Measurements from ENCODE around the gene ATAT1. TPM values are rescaled to one million over a fixed set of nuclear protein-coding genes. Genes with fewer than 3 reads are reported as not detected.

The ATAT1 gene
- polyA plus RNA-seq, 1 of the 3 experiments (the other 2 are of a cell fraction): 36.2 TPM

DNA sequence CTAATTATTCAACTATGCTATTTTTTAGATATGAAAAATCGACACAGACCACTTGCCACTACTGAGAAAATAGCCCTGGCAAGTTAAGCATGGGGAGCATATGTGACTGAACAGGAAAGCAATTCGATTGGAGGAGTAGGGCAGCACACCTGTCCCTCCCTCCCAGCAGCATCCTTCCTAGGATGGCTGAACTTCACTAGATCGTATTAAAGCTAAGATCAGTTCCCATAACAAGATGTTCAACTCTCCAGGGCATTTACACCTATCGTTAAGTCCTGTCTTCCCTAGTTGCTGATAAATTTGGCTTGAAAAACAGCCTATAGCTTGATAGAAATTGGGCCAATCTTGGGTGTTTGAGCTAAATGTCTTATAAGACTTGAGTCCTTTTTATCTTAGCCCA is 16.6 kb upstream of the ATAT1 start:
- H3K79me2 ChIP-seq (ENCODE audit: insufficient read depth): peaks cover 51% of the 10 kb centered on the region
- no peak overlapping the region for H3K27ac ChIP-seq (ENCODE audit: low read depth in 2 of 2, low read length in 1 of 2)
- H3K36me3 ChIP-seq (replicated peaks in 1 of 2; ENCODE audit: control insufficient read depth in 1 of 2, insufficient read depth in 2 of 2, low read length in 1 of 2): peaks cover 52 to 64% of the 10 kb centered on the region in 2 experiments
- H3F3A ChIP-seq (replicated peaks; ENCODE audit: insufficient read depth): peaks cover 41% of the 10 kb centered on the region
- no peak overlapping the region for H3K4me2 ChIP-seq
- H3K27me3 ChIP-seq (ENCODE audit: insufficient read depth): no peaks in the 10 kb centered on the region
- no peaks in the 10 kb centered on the region for H3K9me3 ChIP-seq
- 85% methylated on average over 4 of the region's 4 CpGs for WGBS (ENCODE audit: low lambda C conversion rate)
- ChIA-PET CTCF (interaction anchor here (1.0 to 2.0 kb wide), 5 partner anchors 9 to 69 kb away, joined by 3 to 18 read pairs (median 5); partner anchors contain the start of gene ATAT1), POLR2A (interaction anchor here (0.9 to 1.9 kb wide), 3 partner anchors 10 to 36 kb away, joined by 3 to 12 read pairs (median 7); no protein-coding TSS in a partner anchor)
- peaks cover 22 to 23% of the 10 kb centered on the region in 2 experiments for H3K4me1 ChIP-seq (ENCODE audit: control insufficient read depth in 1 of 2, insufficient read depth in 2 of 2, low read depth in 1 of 2, low read length in 1 of 2)
- DNase-seq: no peak
- H3K4me3 ChIP-seq (ENCODE audit: low read depth in 2 of 2, low read length in 1 of 2): no peak overlapping the region
- H3K9ac ChIP-seq: no peak overlapping the region
- peaks cover 16% of the 10 kb centered on the region for H4K20me1 ChIP-seq (ENCODE audit: insufficient read depth)
- no peaks in the 10 kb centered on the region for H3K9me2 ChIP-seq
- no peak overlapping the region for H2AFZ ChIP-seq (ENCODE audit: low read depth)
- TF ChIP-seq POLR2AphosphoS5 (IDR thresholded peaks at IDR 0.05; ENCODE audit: low read depth, low read length): peak; percentile 16; the same call in 1 of the 2 replicates
- no peak for TF ChIP-seq TCF12 (IDR thresholded peaks at IDR 0.05)
- no peak for TF ChIP-seq EZH2phosphoT487 (IDR thresholded peaks at IDR 0.05; ENCODE audit: borderline replicate concordance, low read depth)
- TF ChIP-seq FOXJ3 (CRISPR knock-in tag; IDR thresholded peaks at IDR 0.05): no peak

DNA sequence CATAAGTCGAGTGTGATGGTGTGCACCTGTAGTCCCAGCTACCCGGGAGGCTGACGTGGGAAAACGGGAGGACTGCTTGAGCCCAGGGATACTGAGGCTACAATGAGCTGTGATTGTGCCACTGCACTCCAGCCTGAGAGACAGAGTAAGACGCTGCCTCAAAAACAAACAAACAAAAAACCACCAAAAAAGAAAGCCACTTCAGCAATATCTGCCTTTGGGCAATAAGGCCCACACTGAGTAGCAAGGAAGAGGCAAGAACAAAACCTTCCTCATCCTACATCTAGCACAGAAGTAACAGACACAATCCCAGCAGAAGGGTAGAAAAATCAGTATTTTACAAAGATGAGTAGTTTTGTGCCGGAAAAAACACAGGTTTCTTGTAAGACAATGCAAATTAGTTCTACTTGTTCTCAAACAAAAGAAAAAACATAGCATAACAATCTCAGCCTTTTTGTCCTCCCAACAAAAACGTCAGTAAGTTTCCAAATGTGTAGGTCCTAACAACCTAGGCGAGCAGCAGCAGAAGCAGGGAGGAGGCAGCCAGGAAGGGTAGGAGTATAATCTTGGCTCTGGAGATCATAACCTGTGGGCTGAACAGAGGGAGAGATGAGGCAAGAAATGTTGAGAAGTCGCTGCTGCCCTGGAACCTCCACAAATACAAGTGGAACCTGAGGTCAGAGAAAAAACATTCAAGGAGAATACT is 15.4 kb upstream of the ATAT1 start:
- peaks cover 52% of the 10 kb centered on the region for H3F3A ChIP-seq (replicated peaks; ENCODE audit: insufficient read depth)
- no peak overlapping the region for H3K9ac ChIP-seq
- ChIA-PET CTCF (interaction anchor here (1.5 to 3.8 kb wide), 7 partner anchors 10 to 70 kb away, joined by 5 to 33 read pairs (median 8); no protein-coding TSS in a partner anchor), POLR2A (interaction anchor here (0.9 to 1.9 kb wide), 4 partner anchors 11 to 54 kb away, joined by 3 to 12 read pairs (median 5); partner anchors contain the start of gene PRR3)
- TF ChIP-seq TAF1 (IDR thresholded peaks at IDR 0.05; ENCODE audit: borderline replicate concordance, low read depth, low read length) (no peak), GABPA (IDR thresholded peaks at IDR 0.05; ENCODE audit: low read depth) (no peak)
- TF ChIP-seq, protein P1, sequence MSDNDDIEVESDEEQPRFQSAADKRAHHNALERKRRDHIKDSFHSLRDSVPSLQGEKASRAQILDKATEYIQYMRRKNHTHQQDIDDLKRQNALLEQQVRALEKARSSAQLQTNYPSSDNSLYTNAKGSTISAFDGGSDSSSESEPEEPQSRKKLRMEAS (IDR thresholded peaks at IDR 0.05; ENCODE audit: low read depth): no peak
- TF ChIP-seq, protein P2, sequence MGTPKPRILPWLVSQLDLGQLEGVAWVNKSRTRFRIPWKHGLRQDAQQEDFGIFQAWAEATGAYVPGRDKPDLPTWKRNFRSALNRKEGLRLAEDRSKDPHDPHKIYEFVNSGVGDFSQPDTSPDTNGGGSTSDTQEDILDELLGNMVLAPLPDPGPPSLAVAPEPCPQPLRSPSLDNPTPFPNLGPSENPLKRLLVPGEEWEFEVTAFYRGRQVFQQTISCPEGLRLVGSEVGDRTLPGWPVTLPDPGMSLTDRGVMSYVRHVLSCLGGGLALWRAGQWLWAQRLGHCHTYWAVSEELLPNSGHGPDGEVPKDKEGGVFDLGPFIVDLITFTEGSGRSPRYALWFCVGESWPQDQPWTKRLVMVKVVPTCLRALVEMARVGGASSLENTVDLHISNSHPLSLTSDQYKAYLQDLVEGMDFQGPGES (IDR thresholded peaks at IDR 0.05; ENCODE audit: low read depth, low read length): no peak
- H3K4me2 ChIP-seq: no peak overlapping the region
- no peak overlapping the region for H3K4me3 ChIP-seq (ENCODE audit: low read depth in 2 of 2, low read length in 1 of 2)
- no peak overlapping the region for H3K27ac ChIP-seq (ENCODE audit: low read depth in 2 of 2, low read length in 1 of 2)
- H3K27me3 ChIP-seq (ENCODE audit: insufficient read depth): no peaks in the 10 kb centered on the region
- 89% methylated on average over 9 of the region's 9 CpGs for WGBS (ENCODE audit: low lambda C conversion rate)
- H3K4me1 ChIP-seq (ENCODE audit: control insufficient read depth in 1 of 2, insufficient read depth in 2 of 2, low read depth in 1 of 2, low read length in 1 of 2): peaks cover 22 to 23% of the 10 kb centered on the region in 2 experiments
- no peaks in the 10 kb centered on the region for H3K9me3 ChIP-seq
- no peaks in the 10 kb centered on the region for H3K9me2 ChIP-seq
- peaks cover 62% of the 10 kb centered on the region for H3K79me2 ChIP-seq (ENCODE audit: insufficient read depth)
- H2AFZ ChIP-seq (ENCODE audit: low read depth): no peak overlapping the region
- H4K20me1 ChIP-seq (ENCODE audit: insufficient read depth): peaks cover 16% of the 10 kb centered on the region
- DNase-seq: no peak
- H3K36me3 ChIP-seq (replicated peaks in 1 of 2; ENCODE audit: control insufficient read depth in 1 of 2, insufficient read depth in 2 of 2, low read length in 1 of 2): peaks cover 51 to 62% of the 10 kb centered on the region in 2 experiments

All from SK-N-SH (cell line).